H1 (cell line): ENCODE results near the gene GFPT1. TPM values are rescaled to one million over a fixed set of nuclear protein-coding genes. Genes with fewer than 3 reads are reported as not detected.

Experiments used
- CTCF ChIA-PET: fragments of 300-600 bp; sonication (Branson Sonifier 250); formaldehyde crosslinking; loops from one replicate; lab custom pipeline; 2021; ENCODE audit not compliant: partially characterized antibody; lab: Charles Lee
- POLR2A ChIA-PET: fragments of 300-600 bp; sonication (Branson Sonifier 250); formaldehyde crosslinking; loops from one replicate; lab custom pipeline; 2021; ENCODE audit warnings: inconsistent platforms; ENCODE audit not compliant: partially characterized antibody; lab: Charles Lee
- DNase-seq, 2 experiments: peaks; one replicate each; pipeline versions ENCODE4 v3.0.0 to v3.0.0-alpha.2; 2010 to 2022; ENCODE audit warnings: low spot score in 2 of 2, low read depth in 1 of 2, mixed read lengths in 1 of 2
- FAIRE-seq: peaks from 2 replicates; lab custom pipeline; 2011; peaks lifted over from hg19 to GRCh38; lab: Jason Lieb, UNC
- H2AFZ ChIP-seq: 2 replicates; pipeline ENCODE4 v1.8.1; 2012; ENCODE audit warnings: low read length, inconsistent platforms
- H2AK5ac ChIP-seq: 2 replicates; pipeline ENCODE4 v1.6.1; 2013; ENCODE audit warnings: low read depth, low read length
- H2BK120ac ChIP-seq: replicated peaks from 2 replicates; pipeline ENCODE3; 2013; ENCODE audit warnings: low read depth, low read length, inconsistent platforms
- H2BK12ac ChIP-seq: 2 replicates; pipeline ENCODE4 v1.6.1; 2013; ENCODE audit warnings: low read depth, low read length
- H2BK15ac ChIP-seq: 2 replicates; pipeline ENCODE4 v1.6.1; 2013; ENCODE audit warnings: low read length
- H2BK20ac ChIP-seq: 2 replicates; pipeline ENCODE4 v1.6.1; 2013; ENCODE audit warnings: low read length
- H2BK5ac ChIP-seq: 2 replicates; pipeline ENCODE4 v1.6.1; 2013; ENCODE audit warnings: low read depth, low read length
- H3K14ac ChIP-seq: 2 replicates; pipeline ENCODE4 v1.6.1; 2013; ENCODE audit warnings: inconsistent platforms; ENCODE audit not compliant: insufficient read length
- H3K18ac ChIP-seq: 2 replicates; pipeline ENCODE4 v1.6.1; 2013; ENCODE audit warnings: low read length; ENCODE audit errors: extremely low read depth
- H3K23ac ChIP-seq: 2 replicates; pipeline ENCODE4 v1.6.1; 2013; ENCODE audit warnings: inconsistent platforms; ENCODE audit not compliant: insufficient read length
- H3K23me2 ChIP-seq: 2 replicates; pipeline ENCODE4 v1.6.1; 2013; ENCODE audit warnings: low read depth, low read length
- H3K27ac ChIP-seq: 2 replicates; pipeline ENCODE4 v1.6.1; 2011; ENCODE audit warnings: low read depth, low read length, inconsistent platforms
- H3K27me3 ChIP-seq, 4 experiments: replicated peaks in 1 of 4; 1 replicate in 1 of 4; 2 replicates in 3 of 4; pipeline versions ENCODE4 v1.6.1 to v1.8.1; 2011 to 2013; ENCODE audit warnings: low read length in 3 of 4, mild to moderate bottlenecking in 3 of 4, inconsistent platforms in 2 of 4, mixed read lengths in 2 of 4, moderate library complexity in 1 of 4; ENCODE audit not compliant: control insufficient read depth in 3 of 4, insufficient read depth in 3 of 4; ENCODE audit errors: extremely low read depth in 1 of 4
- H3K36me3 ChIP-seq, 4 experiments: 2 replicates each; pipeline versions ENCODE4 v1.6.1 to v1.8.1; 2011 to 2013; ENCODE audit warnings: mild to moderate bottlenecking in 4 of 4, low read length in 3 of 4, moderate library complexity in 2 of 4, control low read depth in 1 of 4, inconsistent platforms in 1 of 4; ENCODE audit not compliant: insufficient read depth in 4 of 4, control insufficient read depth in 2 of 4
- H3K4ac ChIP-seq: replicated peaks from 2 replicates; pipeline ENCODE3; 2013; ENCODE audit warnings: low read length, low read depth, mixed read lengths, inconsistent platforms; ENCODE audit not compliant: insufficient read length
- H3K4me1 ChIP-seq, 4 experiments: replicated peaks in 1 of 4; 1 replicate in 1 of 4; 2 replicates in 3 of 4; pipeline versions ENCODE4 v1.6.1 to v1.8.1; 2011 to 2013; ENCODE audit warnings: low read length in 3 of 4, inconsistent platforms in 2 of 4, mixed read lengths in 1 of 4; ENCODE audit not compliant: insufficient read depth in 4 of 4, control insufficient read depth in 3 of 4
- H3K4me2 ChIP-seq, 2 experiments: 2 replicates each; pipeline versions ENCODE4 v1.6.1 to v1.8.1; 2011 to 2013; ENCODE audit warnings: low read depth in 2 of 2, low read length in 2 of 2, control low read depth in 1 of 2, inconsistent platforms in 1 of 2, mild to moderate bottlenecking in 1 of 2; ENCODE audit not compliant: insufficient read depth in 1 of 2
- H3K4me3 ChIP-seq, 4 experiments: fragments of 200-600, 300-600 bp in 1 of 4; sonication (generic), shearing (Covaris generic), sonication (Bioruptor Twin) in 1 of 4; 2 replicates each; pipeline versions ENCODE4 v1.5.1 to v1.8.1; 2011 to 2016; ENCODE audit warnings: low read length in 4 of 4, low read depth in 3 of 4, control low read depth in 2 of 4, inconsistent platforms in 2 of 4, mild to moderate bottlenecking in 2 of 4, mixed read lengths in 1 of 4, moderate library complexity in 1 of 4; ENCODE audit not compliant: insufficient read depth in 2 of 4; ENCODE audit errors: extremely low read depth in 1 of 4
- H3K56ac ChIP-seq: replicated peaks from 2 replicates; pipeline ENCODE3; 2013; ENCODE audit warnings: low read depth, mild to moderate bottlenecking, mixed read lengths, low read length, inconsistent platforms; ENCODE audit not compliant: insufficient read length
- H3K79me1 ChIP-seq: 2 replicates; pipeline ENCODE4 v1.6.1; 2013; ENCODE audit warnings: low read depth, low read length, control low read depth
- H3K79me2 ChIP-seq, 2 experiments: 2 replicates each; pipeline versions ENCODE4 v1.6.1 to v1.8.1; 2012 to 2013; ENCODE audit warnings: low read length in 2 of 2, mild to moderate bottlenecking in 2 of 2, inconsistent platforms in 1 of 2; ENCODE audit not compliant: insufficient read depth in 2 of 2, control insufficient read depth in 1 of 2
- H3K9ac ChIP-seq, 4 experiments: replicated peaks in 1 of 4; 1 replicate in 1 of 4; 2 replicates in 3 of 4; pipeline versions ENCODE4 v1.6.1 to v1.8.1; 2011 to 2013; ENCODE audit warnings: low read depth in 3 of 4, low read length in 3 of 4, control low read depth in 2 of 4, mild to moderate bottlenecking in 2 of 4, moderate library complexity in 2 of 4, inconsistent platforms in 1 of 4; ENCODE audit errors: extremely low read depth in 1 of 4
- H3K9me3 ChIP-seq, 2 experiments: 2 replicates each; pipeline versions ENCODE4 v1.6.1 to v1.8.1; 2012 to 2013; ENCODE audit warnings: mild to moderate bottlenecking in 2 of 2, moderate library complexity in 2 of 2, control low read depth in 1 of 2, inconsistent platforms in 1 of 2, low read depth in 1 of 2, low read length in 1 of 2, mixed read lengths in 1 of 2; ENCODE audit not compliant: insufficient read depth in 2 of 2
- H4K20me1 ChIP-seq, 2 experiments: replicated peaks in 1 of 2; 2 replicates each; pipeline versions ENCODE3 to v1.8.1; 2011 to 2013; ENCODE audit warnings: inconsistent platforms in 2 of 2, low read length in 2 of 2, mild to moderate bottlenecking in 1 of 2; ENCODE audit not compliant: insufficient read depth in 2 of 2, control insufficient read depth in 1 of 2
- H4K5ac ChIP-seq: 2 replicates; pipeline ENCODE4 v1.6.1; 2013; ENCODE audit warnings: low read length, low read depth, mixed read lengths, inconsistent platforms; ENCODE audit not compliant: insufficient read length
- H4K8ac ChIP-seq: 2 replicates; pipeline ENCODE4 v1.8.0; 2013; ENCODE audit warnings: mild to moderate bottlenecking, moderate library complexity, low read length, inconsistent platforms; ENCODE audit not compliant: insufficient read depth; ENCODE audit errors: extremely low read depth
- H4K91ac ChIP-seq: replicated peaks from 2 replicates; pipeline ENCODE3; 2013; ENCODE audit warnings: low read length, mixed read lengths, inconsistent platforms; ENCODE audit not compliant: insufficient read length
- BRCA1 ChIP-seq: IDR thresholded peaks from 2 replicates; pipeline ENCODE4 v1.6.1; 2012; ENCODE audit warnings: low read depth, low read length, improper control_type of control experiment
- MAFK ChIP-seq: IDR thresholded peaks from 2 replicates; pipeline ENCODE4 v1.6.1; 2012; ENCODE audit warnings: low read depth, mild to moderate bottlenecking, improper control_type of control experiment, low read length
- SAP30 ChIP-seq: fragments of 300-600 bp; sonication (generic); IDR thresholded peaks from 2 replicates; pipeline ENCODE4 v1.7.1; 2012; ENCODE audit warnings: low read length, moderate library complexity, mild to moderate bottlenecking, inconsistent platforms; ENCODE audit not compliant: insufficient read depth, insufficient replicate concordance
- SIRT6 ChIP-seq: IDR thresholded peaks from one replicate; pipeline ENCODE4 v1.7.1; 2012; ENCODE audit warnings: low read length, inconsistent platforms
- SIX5 ChIP-seq: IDR thresholded peaks from 2 replicates; pipeline ENCODE4 v1.6.1; 2011; ENCODE audit warnings: mild to moderate bottlenecking, low read depth, low read length
- TAF7 ChIP-seq: optimal IDR thresholded peaks from 2 replicates; pipeline ENCODE3; 2011; ENCODE audit warnings: low read depth, mild to moderate bottlenecking, inconsistent platforms, low read length, moderate library complexity, borderline replicate concordance
- ZNF274 ChIP-seq: IDR thresholded peaks from 2 replicates; pipeline ENCODE4 v1.7.0; 2012; ENCODE audit warnings: low read length, borderline replicate concordance; ENCODE audit errors: extremely low read depth
- WGBS, 2 experiments: shearing (Covaris generic) in 1 of 2; methylation state at CpG; one replicate each; pipeline versions ENCODE4 v1.1.6 to v1.1.7; 2013 to 2015; ENCODE audit warnings: low lambda C conversion rate in 2 of 2, mixed read lengths in 2 of 2, inconsistent platforms in 1 of 2, low coverage in 1 of 2, missing lambda C conversion rate in 1 of 2; ENCODE audit not compliant: insufficient replicate concordance in 2 of 2, insufficient coverage in 1 of 2, insufficient read length in 1 of 2; ENCODE audit errors: extremely low coverage in 1 of 2, missing lambda C conversion rate in 1 of 2; 5-methylcytosine and 5-hydroxymethylcytosine counted together
- polyA plus RNA-seq, 7 experiments: library from polyadenylated mRNA; depleted of rRNA in 3 of 7; stranded (reverse) in 5 of 7; unstranded in 2 of 7; fragments of >200 nt in 5 of 7; fragments of 200-250 nt in 2 of 7; gene quantifications; 1 replicate in 5 of 7; 2 replicates in 1 of 7; 4 replicates in 1 of 7; pipeline versions ENCODE4 v1.2.1 to v1.2.3, GENCODE V29; 2011 to 2013; ENCODE audit warnings: missing spikeins in 2 of 7, mixed read lengths in 2 of 7
- total RNA-seq: library from RNA; stranded (reverse); fragmentation: NEBNext Ultra II Directional; extraction: Animal tissue kit (Norgen Biotek cat#: 25700); gene quantifications from 2 replicates; pipeline ENCODE4 v1.2.1, GENCODE V29; 2021

The GFPT1 gene
- total and polyA plus RNA-seq, 2 of the 8 experiments (the other 6 are each of a cell fraction or from before 2014, with no cell fraction given): 13.3 to 76.2 TPM

- Histone ChIP-seq H2BK15ac (no peak overlapping the region), H3K9ac (no peak overlapping the region), H4K5ac (no peak overlapping the region), H3K4me3 (no peak overlapping the region), H2BK5ac (no peak overlapping the region), H3K4me1 (no peaks in the 10 kb centered on the region), H3K27ac (no peak overlapping the region), H3K79me2 (no peaks in the 10 kb centered on the region), H2BK12ac (no peak overlapping the region), H4K20me1 (no peaks in the 10 kb centered on the region), H2AFZ (no peak overlapping the region), H4K8ac (no peak overlapping the region), H3K79me1 (no peaks in the 10 kb centered on the region), H3K27me3 (no peaks in the 10 kb centered on the region), H3K9me3 (no peaks in the 10 kb centered on the region), H2AK5ac (no peak overlapping the region), H3K14ac (no peak overlapping the region), H3K23ac (no peak overlapping the region), H3K4ac (no peak overlapping the region), H3K18ac (no peak overlapping the region), H3K36me3 (no peaks in the 10 kb centered on the region; a peak in 1 of 8 replicates), H2BK120ac (no peak overlapping the region), H2BK20ac (no peak overlapping the region), H3K23me2 (no peaks in the 10 kb centered on the region), H3K56ac (no peak overlapping the region), H3K4me2 (no peak overlapping the region), H4K91ac (no peak overlapping the region)
- FAIRE-seq: no peak
- POLR2A ChIA-PET: no interaction called here
- no peak for TF ChIP-seq SIX5
- TF ChIP-seq SAP30: no peak
- TF ChIP-seq TAF7: no peak
- no peak for TF ChIP-seq SIRT6
- no peak for TF ChIP-seq ZNF274
- no peak for TF ChIP-seq BRCA1
- no peak for TF ChIP-seq MAFK
- no peak for DNase-seq
- CTCF ChIA-PET: interaction anchor here (1.6 kb wide), 1 partner anchor 28 kb away, joined by 3 read pairs; no protein-coding TSS in a partner anchor
- WGBS, 2 experiments: 78% methylated on average over 2 of the region's 2 CpGs; no CpG with 5 or more reads in 1 of the 2 experiments
Observed at GRCh38 chr2:69279211-69279610, 107.8 kb downstream of the GFPT1 start.
